OCI-LY7 (cell line): ENCODE measurements around the gene VIT. TPM values are rescaled to one million over a fixed set of nuclear protein-coding genes. Genes with fewer than 3 reads are reported as not detected.
"Not testable (repeated sequence)": the region's sequence is repeated elsewhere in the genome, so short reads cannot be mapped to it uniquely, and the experiment has no call there.

ENCODE experiments used
- BruUV-seq: library from RNA; stranded (reverse); fragments of 400-500 nt; replicated peaks from 2 replicates; lab custom pipeline; 2021; lab: Mats Ljungman, UMichigan
- CTCF ChIA-PET: fragments of 300-600 bp; sonication (Branson Sonifier 250); formaldehyde crosslinking; loops from one replicate; lab custom pipeline; 2022; ENCODE audit warnings: antibody characterized with exemption; ENCODE audit not compliant: unreplicated experiment; lab: Charles Lee
- POLR2A ChIA-PET: fragments of 300-600 bp; sonication (Branson Sonifier 250); formaldehyde crosslinking; loops from one replicate; lab custom pipeline; 2022; ENCODE audit warnings: antibody characterized with exemption; lab: Charles Lee
- DNase-seq: peaks from one replicate; pipeline ENCODE4 v3.0.0-alpha.2; 2015; ENCODE audit warnings: low spot score
- H2AFZ ChIP-seq: fragments of 200-600 bp; sonication (generic), shearing (Covaris generic); 2 replicates; pipeline ENCODE4 v1.6.1; 2014; ENCODE audit warnings: mild to moderate bottlenecking, antibody characterized with exemption, low read length, moderate library complexity
- H3K27ac ChIP-seq: fragments of 200-600 bp; sonication (generic); 2 replicates; pipeline ENCODE4 v1.5.1; 2014; ENCODE audit warnings: mixed run types, low read depth, mild to moderate bottlenecking, moderate library complexity, low read length, inconsistent platforms; ENCODE audit not compliant: poor library complexity, severe bottlenecking
- H3K36me3 ChIP-seq: fragments of 200-600 bp; sonication (generic); 2 replicates; pipeline ENCODE4 v1.6.1; 2014; ENCODE audit warnings: mild to moderate bottlenecking, antibody characterized with exemption, low read length, moderate library complexity, mixed read lengths; ENCODE audit not compliant: insufficient read depth
- H3K4me1 ChIP-seq: fragments of 200-600 bp; sonication (generic); 2 replicates; pipeline ENCODE4 v1.5.1; 2014; ENCODE audit warnings: mild to moderate bottlenecking, low read length; ENCODE audit not compliant: insufficient read depth, poor library complexity, severe bottlenecking
- H3K4me2 ChIP-seq: fragments of 200-600 bp; sonication (generic); 2 replicates; pipeline ENCODE4 v1.6.1; 2014; ENCODE audit warnings: mild to moderate bottlenecking, low read length
- H3K4me3 ChIP-seq: fragments of 200-600 bp; sonication (generic); 2 replicates; pipeline ENCODE4 v1.5.1; 2014; ENCODE audit warnings: mild to moderate bottlenecking, low read depth, low read length; ENCODE audit not compliant: poor library complexity, severe bottlenecking
- H3K79me2 ChIP-seq: fragments of 200-600 bp; sonication (generic); 2 replicates; pipeline ENCODE4 v1.6.1; 2016; ENCODE audit warnings: low read depth, mild to moderate bottlenecking, low read length, moderate library complexity, mixed read lengths; ENCODE audit not compliant: insufficient read depth
- H3K9me2 ChIP-seq: fragments of 200-600 bp; sonication (generic); 2 replicates; pipeline ENCODE4 v1.6.1; 2016; ENCODE audit warnings: mild to moderate bottlenecking, low read length, mixed read lengths; ENCODE audit not compliant: insufficient read depth
- H3K9me3 ChIP-seq: fragments of 200-600 bp; sonication (generic); 2 replicates; pipeline ENCODE4 v1.6.1; 2014; ENCODE audit warnings: mild to moderate bottlenecking, mixed run types, low read length, mixed read lengths
- H4K20me1 ChIP-seq: fragments of 200-600 bp; sonication (generic); 2 replicates; pipeline ENCODE4 v1.6.1; 2014; ENCODE audit warnings: mild to moderate bottlenecking, antibody characterized with exemption, low read length, moderate library complexity, mixed read lengths; ENCODE audit not compliant: insufficient read depth
- EZH2phosphoT487 ChIP-seq: fragments of 200-600 bp; sonication (generic); IDR thresholded peaks from 2 replicates; pipeline ENCODE4 v1.6.1; 2018; ENCODE audit warnings: low read depth, borderline replicate concordance, mild to moderate bottlenecking, mixed run types, antibody characterized with exemption, low read length, moderate library complexity, mixed read lengths
- intact Hi-C: fragments of 100-400 bp; cut with micrococcal nuclease; formaldehyde crosslinking; loops from one replicate; pipeline ENCODE4 v1.10.0; 2022; ENCODE audit not compliant: unreplicated experiment
- total RNA-seq, 2 experiments: library from RNA; depleted of rRNA in 1 of 2; stranded (reverse); fragments of >200 nt in 1 of 2; shearing (Covaris generic) in 1 of 2; gene quantifications; 2 replicates each; pipeline ENCODE4 v1.2.3, GENCODE V29; 2014 to 2022
- TF ChIP-seq, protein P1 (sequence below): fragments of 200-600 bp; sonication (generic); conservative IDR thresholded peaks from 2 replicates; pipeline ENCODE4 v1.5.1; 2014; ENCODE audit warnings: mild to moderate bottlenecking, antibody characterized with exemption, low read length, moderate library complexity, mixed read lengths

Gene VIT
- total RNA-seq, 2 experiments from 2014 or later: not detected

DNA sequence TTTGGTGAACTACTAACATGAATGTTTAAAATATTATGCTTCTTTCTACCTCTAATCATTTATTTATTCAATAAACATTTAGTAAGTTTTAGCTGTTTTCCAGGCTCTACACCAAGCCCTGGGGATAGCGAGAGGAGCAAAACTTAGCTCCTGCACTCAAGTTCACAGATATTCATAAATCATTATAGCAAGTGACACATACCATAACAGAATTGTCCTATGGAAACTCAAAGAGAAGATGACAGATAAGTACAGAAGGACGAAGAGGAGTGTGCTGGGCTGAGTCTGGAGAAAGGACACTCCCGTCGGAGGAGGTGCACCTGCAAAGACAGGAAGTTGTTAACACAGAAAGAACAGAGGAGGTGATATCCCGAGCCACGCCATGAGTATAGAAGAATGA, 13.9 kb upstream of the VIT start:
- H3K4me3 ChIP-seq: no peak overlapping the region
- H3K4me2 ChIP-seq: no peak overlapping the region
- POLR2A ChIA-PET: no interaction called here
- intact Hi-C loops: no loop called here
- H4K20me1 ChIP-seq: no peaks in the 10 kb centered on the region
- H3K36me3 ChIP-seq: no peaks in the 10 kb centered on the region
- BruUV-seq: no TSS peak
- DNase-seq: no peak
- CTCF ChIA-PET: no interaction called here
- no peak overlapping the region for H3K27ac ChIP-seq
- no peak overlapping the region for H2AFZ ChIP-seq
- no peaks in the 10 kb centered on the region; the same call in 1 of the 2 replicates for H3K9me3 ChIP-seq
- no peak for TF ChIP-seq EZH2phosphoT487
- TF ChIP-seq, protein P1, sequence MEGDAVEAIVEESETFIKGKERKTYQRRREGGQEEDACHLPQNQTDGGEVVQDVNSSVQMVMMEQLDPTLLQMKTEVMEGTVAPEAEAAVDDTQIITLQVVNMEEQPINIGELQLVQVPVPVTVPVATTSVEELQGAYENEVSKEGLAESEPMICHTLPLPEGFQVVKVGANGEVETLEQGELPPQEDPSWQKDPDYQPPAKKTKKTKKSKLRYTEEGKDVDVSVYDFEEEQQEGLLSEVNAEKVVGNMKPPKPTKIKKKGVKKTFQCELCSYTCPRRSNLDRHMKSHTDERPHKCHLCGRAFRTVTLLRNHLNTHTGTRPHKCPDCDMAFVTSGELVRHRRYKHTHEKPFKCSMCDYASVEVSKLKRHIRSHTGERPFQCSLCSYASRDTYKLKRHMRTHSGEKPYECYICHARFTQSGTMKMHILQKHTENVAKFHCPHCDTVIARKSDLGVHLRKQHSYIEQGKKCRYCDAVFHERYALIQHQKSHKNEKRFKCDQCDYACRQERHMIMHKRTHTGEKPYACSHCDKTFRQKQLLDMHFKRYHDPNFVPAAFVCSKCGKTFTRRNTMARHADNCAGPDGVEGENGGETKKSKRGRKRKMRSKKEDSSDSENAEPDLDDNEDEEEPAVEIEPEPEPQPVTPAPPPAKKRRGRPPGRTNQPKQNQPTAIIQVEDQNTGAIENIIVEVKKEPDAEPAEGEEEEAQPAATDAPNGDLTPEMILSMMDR: no peak
- no peaks in the 10 kb centered on the region for H3K9me2 ChIP-seq
- H3K4me1 ChIP-seq: no peaks in the 10 kb centered on the region
- no peaks in the 10 kb centered on the region for H3K79me2 ChIP-seq

DNA sequence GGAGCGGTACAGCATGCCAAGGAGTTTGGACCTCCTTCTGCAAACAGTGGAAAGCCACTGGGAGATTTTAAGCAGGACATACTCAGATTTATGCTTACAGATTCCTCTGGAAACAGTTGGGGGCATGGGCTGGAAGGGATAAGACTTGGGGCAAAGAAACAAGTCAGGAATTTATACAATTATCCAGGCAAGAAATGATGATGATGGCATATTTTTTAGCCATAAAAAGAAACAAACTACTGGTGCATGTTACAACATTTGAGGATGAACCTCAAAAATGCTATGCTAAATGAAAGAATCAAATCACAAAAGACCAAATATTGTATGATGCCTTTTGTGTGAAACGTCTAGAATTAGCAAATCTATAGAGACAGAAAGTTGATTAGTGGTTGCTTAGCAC, 13.5 kb upstream of the VIT start:
- TF ChIP-seq EZH2phosphoT487: no peak
- intact Hi-C loops: no loop called here
- DNase-seq: no peak
- Histone ChIP-seq H3K27ac (no peak overlapping the region), H3K9me2 (no peaks in the 10 kb centered on the region), H4K20me1 (no peaks in the 10 kb centered on the region), H2AFZ (no peak overlapping the region), H3K79me2 (no peaks in the 10 kb centered on the region), H3K4me3 (no peak overlapping the region), H3K36me3 (no peaks in the 10 kb centered on the region), H3K4me1 (no peaks in the 10 kb centered on the region), H3K9me3 (no peaks in the 10 kb centered on the region; the same call in 1 of the 2 replicates), H3K4me2 (no peak overlapping the region)
- CTCF ChIA-PET: no interaction called here
- no TSS peak for BruUV-seq
- POLR2A ChIA-PET: no interaction called here

DNA sequence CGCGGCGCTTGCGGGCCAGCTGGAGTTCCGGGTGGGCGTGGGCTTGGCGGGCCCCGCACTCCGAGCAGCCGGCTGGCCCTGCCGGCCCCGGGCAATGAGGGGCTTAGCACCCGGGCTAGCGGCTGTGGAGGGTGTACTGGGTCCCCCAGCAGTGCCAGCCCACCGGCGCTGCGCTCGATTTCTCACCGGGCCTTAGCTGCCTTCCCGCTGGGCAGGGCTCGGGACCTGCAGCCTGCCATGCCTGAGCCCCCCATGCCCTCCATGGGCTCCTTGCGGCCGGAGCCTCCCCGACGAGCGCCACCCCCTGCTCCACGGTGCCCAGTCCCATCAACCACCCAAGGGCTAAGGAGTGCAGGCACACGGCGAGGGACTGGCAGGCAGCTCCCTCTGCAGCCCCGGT, 8.2 kb upstream of the VIT start:
- H3K9me3 ChIP-seq, CTCF ChIA-PET, DNase-seq, H3K9me2 ChIP-seq, H4K20me1 ChIP-seq, H3K4me1 ChIP-seq, BruUV-seq, H3K27ac ChIP-seq, H3K79me2 ChIP-seq, H2AFZ ChIP-seq, H3K4me3 ChIP-seq, POLR2A ChIA-PET, intact Hi-C loops, H3K36me3 ChIP-seq, H3K4me2 ChIP-seq: not testable (repeated sequence)

GRCh38 chr2:36689013-36689412, 7.5 kb upstream of the VIT start:
- H3K4me1 ChIP-seq, H3K36me3 ChIP-seq, H2AFZ ChIP-seq, POLR2A ChIA-PET, CTCF ChIA-PET, H3K79me2 ChIP-seq, H3K9me2 ChIP-seq, H4K20me1 ChIP-seq, H3K27ac ChIP-seq, DNase-seq, H3K4me3 ChIP-seq, intact Hi-C loops, H3K4me2 ChIP-seq, BruUV-seq, H3K9me3 ChIP-seq: not testable (repeated sequence)
